MM.1S (cell line): ENCODE data around the gene IGF2BP3.

ENCODE experiments used
- DNase-seq: peaks from one replicate; pipeline ENCODE4 v3.0.0-alpha.2; 2015
- H2AFZ ChIP-seq: fragments of 300-600 bp; sonication (generic); 2 replicates; pipeline ENCODE4 v1.6.0; 2016; ENCODE audit warnings: antibody characterized with exemption, low read length
- H3F3A ChIP-seq: fragments of 300-600 bp; sonication (generic); 2 replicates; pipeline ENCODE4 v1.6.1; 2016; ENCODE audit warnings: mild to moderate bottlenecking, antibody characterized with exemption, low read length, moderate library complexity, mixed read lengths; ENCODE audit not compliant: insufficient read depth
- H3K27ac ChIP-seq: fragments of 300-600 bp; sonication (generic); 2 replicates; pipeline ENCODE4 v1.5.1; 2016; ENCODE audit warnings: mild to moderate bottlenecking, low read length
- H3K27me3 ChIP-seq: fragments of 300-600 bp; sonication (generic); replicated peaks from 2 replicates; pipeline ENCODE4 v1.6.0; 2016; ENCODE audit warnings: low read length; ENCODE audit not compliant: insufficient read depth
- H3K36me3 ChIP-seq: fragments of 300-600 bp; sonication (generic); replicated peaks from 2 replicates; pipeline ENCODE4 v1.6.1; 2016; ENCODE audit warnings: mild to moderate bottlenecking, low read length, mixed read lengths; ENCODE audit not compliant: insufficient read depth
- H3K4me1 ChIP-seq: fragments of 300-600 bp; sonication (generic); 2 replicates; pipeline ENCODE4 v1.6.1; 2016; ENCODE audit warnings: low read length, mixed read lengths
- H3K4me2 ChIP-seq: fragments of 300-600 bp; sonication (generic); 2 replicates; pipeline ENCODE4 v1.6.0; 2016; ENCODE audit warnings: low read depth, low read length
- H3K4me3 ChIP-seq: fragments of 300-600 bp; sonication (generic); 2 replicates; pipeline ENCODE4 v1.5.1; 2016; ENCODE audit warnings: low read length, mixed read lengths
- H3K79me2 ChIP-seq: fragments of 300-600 bp; sonication (generic); 2 replicates; pipeline ENCODE4 v1.6.1; 2016; ENCODE audit warnings: mixed run types, low read length, mixed read lengths
- H3K9ac ChIP-seq: fragments of 300-600 bp; sonication (generic); 2 replicates; pipeline ENCODE4 v1.6.1; 2016; ENCODE audit warnings: low read length, mixed read lengths
- H3K9me2 ChIP-seq: fragments of 300-600 bp; sonication (generic); replicated peaks from 2 replicates; pipeline ENCODE4 v1.6.1; 2016; ENCODE audit warnings: mild to moderate bottlenecking, low read length, mixed read lengths; ENCODE audit not compliant: insufficient read depth
- H3K9me3 ChIP-seq: fragments of 300-600 bp; sonication (generic); replicated peaks from 2 replicates; pipeline ENCODE4 v1.6.1; 2016; ENCODE audit warnings: mild to moderate bottlenecking, low read length, mixed read lengths; ENCODE audit not compliant: insufficient read depth
- H4K20me1 ChIP-seq: fragments of 300-600 bp; sonication (generic); 2 replicates; pipeline ENCODE4 v1.6.1; 2016; ENCODE audit warnings: mild to moderate bottlenecking, low read length, moderate library complexity, mixed read lengths; ENCODE audit not compliant: insufficient read depth
- EZH2 ChIP-seq: fragments of 300-600 bp; sonication (generic); optimal IDR thresholded peaks from 2 replicates; pipeline ENCODE3; 2017; ENCODE audit warnings: low read depth, mild to moderate bottlenecking, antibody characterized with exemption, low read length, mixed read lengths
- EZH2phosphoT487 ChIP-seq: fragments of 300-600 bp; sonication (generic); IDR thresholded peaks from 2 replicates; pipeline ENCODE4 v1.6.1; 2018; ENCODE audit warnings: antibody characterized with exemption, low read length
- TF ChIP-seq, protein P1 (sequence below): fragments of 300-600 bp; sonication (generic); IDR thresholded peaks from 2 replicates; pipeline ENCODE4 v1.5.1; 2016; ENCODE audit warnings: antibody characterized with exemption, low read length, mixed read lengths

Gene IGF2BP3

DNA sequence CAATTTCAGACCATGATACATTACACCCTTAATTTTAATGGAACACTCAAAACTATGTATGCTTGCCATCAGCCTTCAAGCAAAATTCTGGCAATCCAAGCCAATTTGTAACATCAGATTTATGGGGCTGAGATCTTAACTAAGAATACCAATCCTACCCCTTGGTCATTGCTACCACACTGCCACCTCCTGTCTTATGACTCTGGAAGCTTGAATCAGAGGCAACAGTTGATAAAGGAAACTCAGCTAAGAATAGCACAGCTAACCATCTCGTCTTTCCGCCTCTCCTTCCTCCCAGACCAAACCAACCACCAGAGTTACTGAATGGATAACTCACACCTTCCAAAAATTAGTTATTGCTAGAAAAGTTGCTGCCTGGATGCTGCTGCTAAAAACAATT, 7.4 kb downstream of the IGF2BP3 start:
- Histone ChIP-seq H3K9ac (no peak overlapping the region), H2AFZ (no peak overlapping the region), H4K20me1 (no peaks in the 10 kb centered on the region), H3K4me1 (no peaks in the 10 kb centered on the region), H3K4me2 (no peak overlapping the region), H3F3A (no peaks in the 10 kb centered on the region), H3K27ac (no peak overlapping the region), H3K36me3 (no peaks in the 10 kb centered on the region), H3K9me3 (no peaks in the 10 kb centered on the region), H3K4me3 (no peak overlapping the region), H3K9me2 (no peaks in the 10 kb centered on the region), H3K79me2 (no peaks in the 10 kb centered on the region), H3K27me3 (peaks cover 28% of the 10 kb centered on the region)
- DNase-seq = no peak
- TF ChIP-seq, protein P1, sequence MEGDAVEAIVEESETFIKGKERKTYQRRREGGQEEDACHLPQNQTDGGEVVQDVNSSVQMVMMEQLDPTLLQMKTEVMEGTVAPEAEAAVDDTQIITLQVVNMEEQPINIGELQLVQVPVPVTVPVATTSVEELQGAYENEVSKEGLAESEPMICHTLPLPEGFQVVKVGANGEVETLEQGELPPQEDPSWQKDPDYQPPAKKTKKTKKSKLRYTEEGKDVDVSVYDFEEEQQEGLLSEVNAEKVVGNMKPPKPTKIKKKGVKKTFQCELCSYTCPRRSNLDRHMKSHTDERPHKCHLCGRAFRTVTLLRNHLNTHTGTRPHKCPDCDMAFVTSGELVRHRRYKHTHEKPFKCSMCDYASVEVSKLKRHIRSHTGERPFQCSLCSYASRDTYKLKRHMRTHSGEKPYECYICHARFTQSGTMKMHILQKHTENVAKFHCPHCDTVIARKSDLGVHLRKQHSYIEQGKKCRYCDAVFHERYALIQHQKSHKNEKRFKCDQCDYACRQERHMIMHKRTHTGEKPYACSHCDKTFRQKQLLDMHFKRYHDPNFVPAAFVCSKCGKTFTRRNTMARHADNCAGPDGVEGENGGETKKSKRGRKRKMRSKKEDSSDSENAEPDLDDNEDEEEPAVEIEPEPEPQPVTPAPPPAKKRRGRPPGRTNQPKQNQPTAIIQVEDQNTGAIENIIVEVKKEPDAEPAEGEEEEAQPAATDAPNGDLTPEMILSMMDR = no peak
- TF ChIP-seq EZH2phosphoT487 = no peak
- TF ChIP-seq EZH2 = no peak

DNA sequence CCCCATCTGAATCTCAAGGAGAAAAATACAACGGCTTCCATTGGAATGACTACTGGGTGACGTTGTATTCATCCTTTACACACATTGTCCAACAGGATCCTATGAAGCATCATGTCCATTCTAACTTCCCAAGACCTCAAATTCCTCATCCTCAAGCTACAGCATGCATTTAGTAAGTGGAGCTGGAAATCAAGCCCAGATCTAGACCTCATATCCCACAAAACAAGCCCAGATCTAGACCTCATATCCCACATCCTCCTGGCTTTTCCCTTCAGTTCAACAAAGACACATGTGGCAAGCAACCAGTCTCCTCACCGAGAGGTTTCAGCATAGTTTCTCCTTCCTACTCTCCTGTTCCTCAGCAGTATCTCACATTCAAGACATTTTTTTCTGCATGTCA, 12.2 kb downstream of the IGF2BP3 start:
- Histone ChIP-seq H3K4me1 (no peaks in the 10 kb centered on the region), H3K79me2 (no peaks in the 10 kb centered on the region), H3K36me3 (no peaks in the 10 kb centered on the region), H2AFZ (no peak overlapping the region), H3K9ac (no peak overlapping the region), H3K9me3 (no peaks in the 10 kb centered on the region), H3K4me2 (no peak overlapping the region), H3K4me3 (no peak overlapping the region), H4K20me1 (no peaks in the 10 kb centered on the region), H3K9me2 (no peaks in the 10 kb centered on the region), H3K27me3 (no peaks in the 10 kb centered on the region), H3F3A (no peaks in the 10 kb centered on the region), H3K27ac (no peak overlapping the region)
- DNase-seq = no peak
- TF ChIP-seq, protein P1 = no peak
- TF ChIP-seq EZH2phosphoT487 (no peak), EZH2 (no peak)

DNA sequence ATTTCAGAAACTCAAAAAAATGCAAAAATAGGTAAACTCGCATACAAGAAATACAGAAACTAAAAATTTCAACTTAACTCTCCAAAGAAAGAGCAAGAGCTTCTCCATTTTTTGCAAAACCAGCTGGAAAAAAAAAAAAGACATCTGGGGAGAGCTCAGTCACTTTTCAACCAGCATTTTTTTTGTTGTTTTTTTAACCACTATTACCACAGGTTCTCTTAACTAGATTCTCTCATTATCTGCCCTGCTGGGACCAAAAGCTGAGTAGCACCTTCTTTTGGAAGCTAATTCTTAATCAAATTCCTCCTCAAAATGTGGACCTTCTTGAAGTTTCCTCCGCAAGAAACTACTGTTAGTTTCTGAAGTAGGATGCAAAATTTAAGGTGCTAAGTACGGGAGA, 14.2 kb downstream of the IGF2BP3 start:
- no peak overlapping the region for H3K27ac ChIP-seq
- H3K9ac ChIP-seq = no peak overlapping the region
- no peak overlapping the region for H3K4me3 ChIP-seq
- H3K9me2 ChIP-seq = no peaks in the 10 kb centered on the region
- no peak for TF ChIP-seq EZH2phosphoT487
- TF ChIP-seq, protein P1 = no peak
- no peak for TF ChIP-seq EZH2
- no peaks in the 10 kb centered on the region for H3K4me1 ChIP-seq
- H3K4me2 ChIP-seq = no peak overlapping the region
- H3K9me3 ChIP-seq = no peaks in the 10 kb centered on the region
- H2AFZ ChIP-seq = no peak overlapping the region
- H4K20me1 ChIP-seq = no peaks in the 10 kb centered on the region
- no peaks in the 10 kb centered on the region for H3K36me3 ChIP-seq
- DNase-seq = no peak
- H3K79me2 ChIP-seq = no peaks in the 10 kb centered on the region
- H3F3A ChIP-seq = no peaks in the 10 kb centered on the region
- H3K27me3 ChIP-seq = no peaks in the 10 kb centered on the region
